ENCODE measurements around the gene DOC2B. TPM values are rescaled to one million over a fixed set of nuclear protein-coding genes. Genes with fewer than 3 reads are reported as not detected.

Gene DOC2B
- total and polyA plus RNA-seq, 2 of the 8 experiments (the other 6 are each of a cell fraction or from before 2014, with no cell fraction given) = 1.3 to 3.3 TPM

GRCh38 chr17:143785-144281 lies 37.6 kb downstream of the DOC2B start:
- TF ChIP-seq KDM1A (IDR thresholded peaks at IDR 0.05; ENCODE audit: borderline replicate concordance, low read length) (no peak), TEAD4 (IDR thresholded peaks at IDR 0.05; ENCODE audit: low read depth, low read length) (peak; percentile 26; the same call in 1 of the 2 replicates), POU5F1 (IDR thresholded peaks at IDR 0.05; ENCODE audit: low read depth, low read length) (no peak), TCF12 (IDR thresholded peaks at IDR 0.05; ENCODE audit: low read depth, low read length) (no peak), NRF1 (IDR thresholded peaks at IDR 0.05; ENCODE audit: low read depth, low read length) (no peak), RAD21 (IDR thresholded peaks at IDR 0.05 in 1 of 2, conservative IDR thresholded peaks at IDR 0.05 in 1 of 2; ENCODE audit: low read depth in 2 of 2, low read length in 2 of 2) (peak; percentile 85)
- TF ChIP-seq, protein P1, sequence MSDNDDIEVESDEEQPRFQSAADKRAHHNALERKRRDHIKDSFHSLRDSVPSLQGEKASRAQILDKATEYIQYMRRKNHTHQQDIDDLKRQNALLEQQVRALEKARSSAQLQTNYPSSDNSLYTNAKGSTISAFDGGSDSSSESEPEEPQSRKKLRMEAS (IDR thresholded peaks at IDR 0.05) = peak; percentile 91
- TF ChIP-seq, protein P2, sequence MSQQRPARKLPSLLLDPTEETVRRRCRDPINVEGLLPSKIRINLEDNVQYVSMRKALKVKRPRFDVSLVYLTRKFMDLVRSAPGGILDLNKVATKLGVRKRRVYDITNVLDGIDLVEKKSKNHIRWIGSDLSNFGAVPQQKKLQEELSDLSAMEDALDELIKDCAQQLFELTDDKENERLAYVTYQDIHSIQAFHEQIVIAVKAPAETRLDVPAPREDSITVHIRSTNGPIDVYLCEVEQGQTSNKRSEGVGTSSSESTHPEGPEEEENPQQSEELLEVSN (IDR thresholded peaks at IDR 0.05) = peak; percentile 77
- TF ChIP-seq, protein P3, sequence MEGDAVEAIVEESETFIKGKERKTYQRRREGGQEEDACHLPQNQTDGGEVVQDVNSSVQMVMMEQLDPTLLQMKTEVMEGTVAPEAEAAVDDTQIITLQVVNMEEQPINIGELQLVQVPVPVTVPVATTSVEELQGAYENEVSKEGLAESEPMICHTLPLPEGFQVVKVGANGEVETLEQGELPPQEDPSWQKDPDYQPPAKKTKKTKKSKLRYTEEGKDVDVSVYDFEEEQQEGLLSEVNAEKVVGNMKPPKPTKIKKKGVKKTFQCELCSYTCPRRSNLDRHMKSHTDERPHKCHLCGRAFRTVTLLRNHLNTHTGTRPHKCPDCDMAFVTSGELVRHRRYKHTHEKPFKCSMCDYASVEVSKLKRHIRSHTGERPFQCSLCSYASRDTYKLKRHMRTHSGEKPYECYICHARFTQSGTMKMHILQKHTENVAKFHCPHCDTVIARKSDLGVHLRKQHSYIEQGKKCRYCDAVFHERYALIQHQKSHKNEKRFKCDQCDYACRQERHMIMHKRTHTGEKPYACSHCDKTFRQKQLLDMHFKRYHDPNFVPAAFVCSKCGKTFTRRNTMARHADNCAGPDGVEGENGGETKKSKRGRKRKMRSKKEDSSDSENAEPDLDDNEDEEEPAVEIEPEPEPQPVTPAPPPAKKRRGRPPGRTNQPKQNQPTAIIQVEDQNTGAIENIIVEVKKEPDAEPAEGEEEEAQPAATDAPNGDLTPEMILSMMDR (IDR thresholded peaks at IDR 0.05; ENCODE audit: control extremely low read depth in 1 of 3, insufficient read depth in 1 of 3, low read depth in 1 of 3, low read length in 3 of 3) = peak; percentile 79 to 86 (median 81)
- Histone ChIP-seq H2BK12ac (ENCODE audit: low read depth, low read length) (no peak overlapping the region), H3K56ac (replicated peaks; ENCODE audit: insufficient read length, low read depth, low read length) (no peak overlapping the region), H2BK20ac (ENCODE audit: low read length) (no peak overlapping the region), H3K18ac (ENCODE audit: extremely low read depth, low read length) (no peak overlapping the region), H4K20me1 (replicated peaks in 1 of 2; ENCODE audit: control insufficient read depth in 1 of 2, insufficient read depth in 2 of 2, low read length in 2 of 2) (no peaks in the 10 kb centered on the region), H3K4ac (replicated peaks; ENCODE audit: insufficient read length, low read depth, low read length) (no peak overlapping the region), H2AFZ (ENCODE audit: low read length) (no peak overlapping the region), H3K27me3 (replicated peaks in 1 of 4; ENCODE audit: control insufficient read depth in 3 of 4, extremely low read depth in 1 of 4, insufficient read depth in 3 of 4, low read length in 3 of 4) (peaks cover 3 to 17% (median 11%) of the 10 kb centered on the region in 4 experiments; a peak in 5 of 7 replicates), H3K36me3 (ENCODE audit: control insufficient read depth in 2 of 4, insufficient read depth in 4 of 4, low read length in 3 of 4) (no peaks in the 10 kb centered on the region), H4K5ac (ENCODE audit: insufficient read length, low read depth, low read length) (no peak overlapping the region), H3K9me3 (ENCODE audit: insufficient read depth in 2 of 2, low read depth in 1 of 2, low read length in 1 of 2) (peaks cover 2 to 3% of the 10 kb centered on the region in 2 experiments; a peak in 1 of 4 replicates), H3K23me2 (ENCODE audit: low read depth, low read length) (no peaks in the 10 kb centered on the region), H3K79me2 (ENCODE audit: control insufficient read depth in 1 of 2, insufficient read depth in 2 of 2, low read length in 2 of 2) (no peaks in the 10 kb centered on the region), H2AK5ac (ENCODE audit: low read depth, low read length) (no peak overlapping the region), H2BK120ac (replicated peaks; ENCODE audit: low read depth, low read length) (no peak overlapping the region), H3K79me1 (ENCODE audit: low read depth, low read length) (no peaks in the 10 kb centered on the region), H3K23ac (ENCODE audit: insufficient read length) (no peak overlapping the region), H2BK15ac (ENCODE audit: low read length) (no peak overlapping the region), H4K8ac (ENCODE audit: extremely low read depth, insufficient read depth, low read length) (no peak overlapping the region), H3K4me3 (ENCODE audit: extremely low read depth in 1 of 4, insufficient read depth in 2 of 4, low read depth in 3 of 4, low read length in 4 of 4) (no peak overlapping the region), H3K4me2 (ENCODE audit: insufficient read depth in 1 of 2, low read depth in 2 of 2, low read length in 2 of 2) (no peak overlapping the region), H3K4me1 (replicated peaks in 1 of 4; ENCODE audit: control insufficient read depth in 3 of 4, insufficient read depth in 4 of 4, low read length in 3 of 4) (peaks cover 0 to 2% (median 0%) of the 10 kb centered on the region in 4 experiments; a peak in 1 of 7 replicates), H2BK5ac (ENCODE audit: low read depth, low read length) (no peak overlapping the region), H3K14ac (ENCODE audit: insufficient read length) (no peak overlapping the region), H4K91ac (replicated peaks; ENCODE audit: insufficient read length, low read length) (no peak overlapping the region), H3K9ac (replicated peaks in 1 of 4; ENCODE audit: extremely low read depth in 1 of 4, low read depth in 3 of 4, low read length in 3 of 4) (no peak overlapping the region), H3K27ac (ENCODE audit: low read depth, low read length) (no peak overlapping the region)
- peak; percentile 34 to 99 for DNase-seq (ENCODE audit: low read depth in 1 of 2, low spot score in 2 of 2)
- ChIA-PET CTCF (ENCODE audit: partially characterized antibody) (interaction anchor here (1.1 to 2.0 kb wide), 4 partner anchors 10 to 36 kb away, joined by 3 to 9 read pairs (median 5); no protein-coding TSS in a partner anchor), POLR2A (ENCODE audit: partially characterized antibody) (no interaction called here)
- no peak for FAIRE-seq
- 10% methylated on average over 24 of the region's 44 CpGs; no CpG with 5 or more reads in 1 of the 2 experiments for WGBS, 2 experiments (ENCODE audit: extremely low coverage in 1 of 2, insufficient coverage in 1 of 2, insufficient read length in 1 of 2, insufficient replicate concordance in 2 of 2, low coverage in 1 of 2, low lambda C conversion rate in 2 of 2, missing lambda C conversion rate in 1 of 2)

Data from H1 (cell line).